ENCODE measurements around the gene RALGPS1.

RALGPS1 gene

GRCh38 chr9:127090341-127090985 is 175.9 kb downstream of the RALGPS1 start:
- no peak for TF ChIP-seq HDGF (IDR thresholded peaks at IDR 0.05; ENCODE audit: borderline replicate concordance)
- no peak for TF ChIP-seq SUZ12 (IDR thresholded peaks at IDR 0.05)
- TF ChIP-seq FOXA1 (IDR thresholded peaks at IDR 0.05) = no peak
- no peak for TF ChIP-seq FOXK2 (IDR thresholded peaks at IDR 0.05)
- TF ChIP-seq ELF4 (IDR thresholded peaks at IDR 0.05) = no peak
- TF ChIP-seq ZNF384 (IDR thresholded peaks at IDR 0.05) = no peak
- no peak for TF ChIP-seq PKNOX1 (IDR thresholded peaks at IDR 0.05)
- TF ChIP-seq FOXM1 (IDR thresholded peaks at IDR 0.05; ENCODE audit: borderline replicate concordance) = no peak
- TF ChIP-seq NFRKB (IDR thresholded peaks at IDR 0.05) = no peak
- no peak for TF ChIP-seq CTBP1 (IDR thresholded peaks at IDR 0.05; ENCODE audit: borderline replicate concordance)
- TF ChIP-seq L3MBTL2 (conservative IDR thresholded peaks at IDR 0.05) = no peak
- no peak for TF ChIP-seq ARNT (IDR thresholded peaks at IDR 0.05)
- TF ChIP-seq LEF1 (IDR thresholded peaks at IDR 0.05; ENCODE audit: borderline replicate concordance) = no peak
- no peak for TF ChIP-seq BHLHE40 (IDR thresholded peaks at IDR 0.05; ENCODE audit: borderline replicate concordance)
- no peak for TF ChIP-seq SP1 (IDR thresholded peaks at IDR 0.05)
- TF ChIP-seq TARDBP (IDR thresholded peaks at IDR 0.05) = no peak
- ChIA-PET POLR2A (no interaction called here), CTCF (no interaction called here)
- no peak for DNase-seq (ENCODE audit: extremely low spot score)

- no peak for DNase-seq (ENCODE audit: extremely low spot score)
- ChIA-PET CTCF (no interaction called here), POLR2A (no interaction called here)
- TF ChIP-seq TARDBP (IDR thresholded peaks at IDR 0.05) = no peak
- TF ChIP-seq CTBP1 (IDR thresholded peaks at IDR 0.05; ENCODE audit: borderline replicate concordance) = no peak
- no peak for TF ChIP-seq ARNT (IDR thresholded peaks at IDR 0.05)
- TF ChIP-seq BHLHE40 (IDR thresholded peaks at IDR 0.05; ENCODE audit: borderline replicate concordance) = no peak
- TF ChIP-seq SUZ12 (IDR thresholded peaks at IDR 0.05) = no peak
- TF ChIP-seq HDGF (IDR thresholded peaks at IDR 0.05; ENCODE audit: borderline replicate concordance) = no peak
These were observed 176.9 kb downstream of the RALGPS1 start for GRCh38 chr9:127091526-127091925.

GRCh38 chr9:127092041-127092608 is 177.5 kb downstream of the RALGPS1 start:
- TF ChIP-seq HDGF (IDR thresholded peaks at IDR 0.05; ENCODE audit: borderline replicate concordance) = no peak
- TF ChIP-seq SUZ12 (IDR thresholded peaks at IDR 0.05) = no peak
- TF ChIP-seq ARNT (IDR thresholded peaks at IDR 0.05) = no peak
- no peak for TF ChIP-seq LEF1 (IDR thresholded peaks at IDR 0.05; ENCODE audit: borderline replicate concordance)
- no peak for TF ChIP-seq L3MBTL2 (conservative IDR thresholded peaks at IDR 0.05)
- no peak for TF ChIP-seq FOXK2 (IDR thresholded peaks at IDR 0.05)
- POLR2A ChIA-PET = no interaction called here
- CTCF ChIA-PET = no interaction called here
- DNase-seq (ENCODE audit: extremely low spot score) = no peak

- TF ChIP-seq SUZ12 (IDR thresholded peaks at IDR 0.05) (no peak), SP1 (IDR thresholded peaks at IDR 0.05) (no peak)
- CTCF ChIA-PET = no interaction called here
- no peak for DNase-seq (ENCODE audit: extremely low spot score)
- POLR2A ChIA-PET = no interaction called here
These were observed 178.9 kb downstream of the RALGPS1 start for GRCh38 chr9:127093319-127094020.

GRCh38 chr9:127095411-127095810 is 180.8 kb downstream of the RALGPS1 start:
- ChIA-PET CTCF (no interaction called here), POLR2A (no interaction called here)
- TF ChIP-seq SP1 (IDR thresholded peaks at IDR 0.05) (no peak), TARDBP (IDR thresholded peaks at IDR 0.05) (no peak), SUZ12 (IDR thresholded peaks at IDR 0.05) (no peak), CTBP1 (IDR thresholded peaks at IDR 0.05; ENCODE audit: borderline replicate concordance) (no peak), ARNT (IDR thresholded peaks at IDR 0.05) (no peak), ELF4 (IDR thresholded peaks at IDR 0.05) (no peak), LEF1 (IDR thresholded peaks at IDR 0.05; ENCODE audit: borderline replicate concordance) (no peak)
- DNase-seq (ENCODE audit: extremely low spot score) = no peak

GRCh38 chr9:127096208-127096607 is 181.6 kb downstream of the RALGPS1 start:
- TF ChIP-seq CTBP1 (IDR thresholded peaks at IDR 0.05; ENCODE audit: borderline replicate concordance) (no peak), NFRKB (IDR thresholded peaks at IDR 0.05) (no peak), SUZ12 (IDR thresholded peaks at IDR 0.05) (no peak), ARNT (IDR thresholded peaks at IDR 0.05) (no peak), TARDBP (IDR thresholded peaks at IDR 0.05) (no peak), PKNOX1 (IDR thresholded peaks at IDR 0.05) (no peak), BHLHE40 (IDR thresholded peaks at IDR 0.05; ENCODE audit: borderline replicate concordance) (no peak), LEF1 (IDR thresholded peaks at IDR 0.05; ENCODE audit: borderline replicate concordance) (no peak), FOXA1 (IDR thresholded peaks at IDR 0.05) (no peak), FOXK2 (IDR thresholded peaks at IDR 0.05) (no peak), ZNF384 (IDR thresholded peaks at IDR 0.05) (no peak), L3MBTL2 (conservative IDR thresholded peaks at IDR 0.05) (no peak), SP1 (IDR thresholded peaks at IDR 0.05) (no peak), ELF4 (IDR thresholded peaks at IDR 0.05) (no peak), HDGF (IDR thresholded peaks at IDR 0.05; ENCODE audit: borderline replicate concordance) (no peak), FOXM1 (IDR thresholded peaks at IDR 0.05; ENCODE audit: borderline replicate concordance) (no peak)
- ChIA-PET CTCF (no interaction called here), POLR2A (no interaction called here)
- no peak for DNase-seq (ENCODE audit: extremely low spot score)

GRCh38 chr9:127097683-127098082 is 183.1 kb downstream of the RALGPS1 start:
- no peak for TF ChIP-seq CTBP1 (IDR thresholded peaks at IDR 0.05; ENCODE audit: borderline replicate concordance)
- no peak for TF ChIP-seq ARNT (IDR thresholded peaks at IDR 0.05)
- no peak for TF ChIP-seq FOXA1 (IDR thresholded peaks at IDR 0.05)
- no peak for TF ChIP-seq PKNOX1 (IDR thresholded peaks at IDR 0.05)
- no peak for TF ChIP-seq TARDBP (IDR thresholded peaks at IDR 0.05)
- TF ChIP-seq SUZ12 (IDR thresholded peaks at IDR 0.05) = no peak
- TF ChIP-seq NFRKB (IDR thresholded peaks at IDR 0.05) = no peak
- TF ChIP-seq ELF4 (IDR thresholded peaks at IDR 0.05) = no peak
- TF ChIP-seq FOXM1 (IDR thresholded peaks at IDR 0.05; ENCODE audit: borderline replicate concordance) = no peak
- no peak for TF ChIP-seq BHLHE40 (IDR thresholded peaks at IDR 0.05; ENCODE audit: borderline replicate concordance)
- no peak for TF ChIP-seq LEF1 (IDR thresholded peaks at IDR 0.05; ENCODE audit: borderline replicate concordance)
- no peak for TF ChIP-seq L3MBTL2 (conservative IDR thresholded peaks at IDR 0.05)
- no peak for TF ChIP-seq HDGF (IDR thresholded peaks at IDR 0.05; ENCODE audit: borderline replicate concordance)
- TF ChIP-seq SP1 (IDR thresholded peaks at IDR 0.05) = no peak
- TF ChIP-seq FOXK2 (IDR thresholded peaks at IDR 0.05) = no peak
- TF ChIP-seq ZNF384 (IDR thresholded peaks at IDR 0.05) = no peak
- CTCF ChIA-PET = no interaction called here
- POLR2A ChIA-PET = no interaction called here
- DNase-seq (ENCODE audit: extremely low spot score) = no peak

All from HEK293T (cell line).